Fibroblast of peridontal ligament (primary cell): ENCODE measurements around the gene CCL3.
A peak's percentile ranks its signal among the peaks of the same experiment; 100 is the strongest.
"Not testable (repeated sequence)": the region's sequence is repeated elsewhere in the genome, so short reads cannot be mapped to it uniquely, and the experiment has no call there.

Source experiments
- DNase-seq: peaks from one replicate; pipeline ENCODE4 v3.0.0-alpha.2; 2010; ENCODE audit errors: extremely low read depth

The CCL3 gene

GRCh38 chr17:36089888-36090836 lies at the start of gene CCL3:
Gene CCL3, minus strand, starts transcription at chr17:36090143. Its CDS starts 85 bp downstream, at chr17:36090058.
- no peak for DNase-seq

GRCh38 chr17:36136439-36136838 lies 46.5 kb upstream of the CCL3 start:
- DNase-seq = no peak

- no peak for DNase-seq
Observed at GRCh38 chr17:36136036-36136435, 46.1 kb upstream of the CCL3 start.

GRCh38 chr17:36135465-36135864 lies 45.5 kb upstream of the CCL3 start:
- DNase-seq = no peak

GRCh38 chr17:36133602-36134236 lies 43.8 kb upstream of the CCL3 start:
- peak; percentile 4 for DNase-seq

- DNase-seq = no peak
Observed at GRCh38 chr17:36132421-36132831, 42.5 kb upstream of the CCL3 start.

GRCh38 chr17:36131931-36132330 lies 42.0 kb upstream of the CCL3 start:
- no peak for DNase-seq

GRCh38 chr17:36131421-36131820 lies 41.5 kb upstream of the CCL3 start:
- no peak for DNase-seq

GRCh38 chr17:36130346-36130745 lies 40.4 kb upstream of the CCL3 start:
- DNase-seq = no peak

GRCh38 chr17:36129616-36130015 lies 39.7 kb upstream of the CCL3 start:
- no peak for DNase-seq

GRCh38 chr17:36128411-36128978 lies 38.6 kb upstream of the CCL3 start:
- DNase-seq = no peak

GRCh38 chr17:36127911-36128310 lies 38.0 kb upstream of the CCL3 start:
- DNase-seq = no peak

- DNase-seq = no peak
Observed at GRCh38 chr17:36127199-36127893, 37.4 kb upstream of the CCL3 start.

- DNase-seq = no peak
Observed at GRCh38 chr17:36124879-36125824, 35.2 kb upstream of the CCL3 start.

GRCh38 chr17:36123431-36123830 lies 33.5 kb upstream of the CCL3 start:
- DNase-seq = no peak

GRCh38 chr17:36121099-36121498 lies 31.2 kb upstream of the CCL3 start:
- DNase-seq = not testable (repeated sequence)

- no peak for DNase-seq
Observed at GRCh38 chr17:36120221-36120620, 30.3 kb upstream of the CCL3 start.

GRCh38 chr17:36118477-36119353 lies 28.8 kb upstream of the CCL3 start:
- DNase-seq = no peak

GRCh38 chr17:36117505-36118382 lies 27.8 kb upstream of the CCL3 start:
- no peak for DNase-seq
